ENCODE data around the gene EFCAB6.

EFCAB6 gene

DNA sequence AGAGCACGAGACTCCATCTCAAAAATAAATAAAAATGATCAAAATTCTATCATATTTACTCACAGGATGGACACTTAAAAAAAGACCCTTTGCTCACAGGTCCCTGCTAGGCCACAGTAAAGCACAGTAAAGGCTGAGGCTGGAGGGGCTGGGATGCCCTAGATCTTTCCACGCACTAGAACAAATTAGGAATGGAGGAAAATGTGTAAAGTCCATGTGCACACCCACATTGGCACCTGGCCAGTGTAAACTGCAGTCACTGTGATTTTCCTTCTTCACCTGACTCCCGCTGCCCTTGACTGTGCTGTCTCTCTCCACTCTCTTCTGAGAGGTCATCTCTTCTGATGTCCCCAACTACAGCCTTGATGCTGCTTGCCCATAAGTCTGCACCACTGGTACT is 195.5 kb downstream of the EFCAB6 start:
- TF ChIP-seq, protein P1, sequence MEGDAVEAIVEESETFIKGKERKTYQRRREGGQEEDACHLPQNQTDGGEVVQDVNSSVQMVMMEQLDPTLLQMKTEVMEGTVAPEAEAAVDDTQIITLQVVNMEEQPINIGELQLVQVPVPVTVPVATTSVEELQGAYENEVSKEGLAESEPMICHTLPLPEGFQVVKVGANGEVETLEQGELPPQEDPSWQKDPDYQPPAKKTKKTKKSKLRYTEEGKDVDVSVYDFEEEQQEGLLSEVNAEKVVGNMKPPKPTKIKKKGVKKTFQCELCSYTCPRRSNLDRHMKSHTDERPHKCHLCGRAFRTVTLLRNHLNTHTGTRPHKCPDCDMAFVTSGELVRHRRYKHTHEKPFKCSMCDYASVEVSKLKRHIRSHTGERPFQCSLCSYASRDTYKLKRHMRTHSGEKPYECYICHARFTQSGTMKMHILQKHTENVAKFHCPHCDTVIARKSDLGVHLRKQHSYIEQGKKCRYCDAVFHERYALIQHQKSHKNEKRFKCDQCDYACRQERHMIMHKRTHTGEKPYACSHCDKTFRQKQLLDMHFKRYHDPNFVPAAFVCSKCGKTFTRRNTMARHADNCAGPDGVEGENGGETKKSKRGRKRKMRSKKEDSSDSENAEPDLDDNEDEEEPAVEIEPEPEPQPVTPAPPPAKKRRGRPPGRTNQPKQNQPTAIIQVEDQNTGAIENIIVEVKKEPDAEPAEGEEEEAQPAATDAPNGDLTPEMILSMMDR (IDR thresholded peaks at IDR 0.05; ENCODE audit: extremely low read depth, missing control alignments), result no peak
- no peak for DNase-seq (ENCODE audit: low spot score)

DNA sequence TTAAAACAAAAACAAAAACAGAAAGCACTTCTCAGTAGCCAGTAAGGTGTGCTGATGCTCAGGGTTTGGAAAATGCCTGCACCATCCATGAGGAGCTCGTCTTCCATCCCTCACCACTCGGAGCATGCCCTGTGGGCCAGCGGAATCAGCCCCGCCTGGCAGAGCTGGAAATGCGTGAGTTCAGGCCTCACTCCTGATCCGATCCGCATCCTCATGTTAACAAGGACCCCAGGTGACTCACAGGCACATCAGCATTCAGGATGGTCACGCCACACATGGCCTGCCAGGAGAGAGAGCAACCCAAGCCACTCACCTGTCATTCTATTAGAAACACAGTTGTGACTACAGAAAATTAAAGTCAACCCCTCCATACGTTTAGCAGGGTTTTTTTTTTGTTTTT is 211.8 kb downstream of the EFCAB6 start:
- TF ChIP-seq, protein P1 (IDR thresholded peaks at IDR 0.05; ENCODE audit: extremely low read depth, missing control alignments), result no peak
- no peak for DNase-seq (ENCODE audit: low spot score)

DNA sequence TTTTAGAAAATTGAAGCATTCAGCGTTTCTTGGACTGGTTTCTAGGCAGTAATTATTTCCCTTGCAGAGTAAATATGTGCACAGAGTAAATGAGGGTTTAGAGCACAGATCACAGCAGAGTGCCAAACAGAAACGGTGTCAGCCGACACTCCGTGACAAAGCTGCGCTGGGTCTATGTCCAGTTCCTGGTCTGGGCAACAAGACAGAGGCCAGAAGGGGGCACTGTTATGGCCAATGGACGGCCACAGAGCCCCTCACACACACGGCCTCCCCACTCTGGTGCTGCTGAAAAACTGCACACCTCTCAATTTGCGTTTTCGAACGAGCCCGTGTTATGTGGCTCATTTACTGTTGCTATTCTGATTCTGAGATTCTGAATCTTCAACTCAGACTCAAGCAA is 219.6 kb downstream of the EFCAB6 start:
- DNase-seq (ENCODE audit: low spot score), result no peak
- TF ChIP-seq, protein P1 (IDR thresholded peaks at IDR 0.05; ENCODE audit: extremely low read depth, missing control alignments), result no peak

DNA sequence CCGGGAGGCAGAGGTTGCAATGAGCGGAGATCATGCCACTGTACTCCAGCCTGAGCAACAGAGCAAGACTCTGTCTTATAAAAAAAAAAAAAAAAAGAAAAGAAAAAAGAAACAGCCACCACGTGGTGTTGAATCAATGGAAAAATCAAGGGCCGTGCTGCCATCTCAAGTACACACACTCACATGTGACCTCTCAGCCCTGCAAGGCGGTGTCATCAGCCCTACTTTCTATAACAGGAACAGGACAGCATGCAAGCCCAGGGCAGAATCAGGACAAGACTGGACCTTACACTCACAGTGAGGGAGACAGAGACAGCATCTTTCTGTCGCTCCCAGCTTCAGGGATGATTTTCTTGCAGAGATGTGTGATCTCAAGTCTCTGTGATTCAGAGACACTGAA is 220.7 kb downstream of the EFCAB6 start:
- DNase-seq (ENCODE audit: low spot score), result no peak
- TF ChIP-seq, protein P1 (IDR thresholded peaks at IDR 0.05; ENCODE audit: extremely low read depth, missing control alignments), result no peak

DNA sequence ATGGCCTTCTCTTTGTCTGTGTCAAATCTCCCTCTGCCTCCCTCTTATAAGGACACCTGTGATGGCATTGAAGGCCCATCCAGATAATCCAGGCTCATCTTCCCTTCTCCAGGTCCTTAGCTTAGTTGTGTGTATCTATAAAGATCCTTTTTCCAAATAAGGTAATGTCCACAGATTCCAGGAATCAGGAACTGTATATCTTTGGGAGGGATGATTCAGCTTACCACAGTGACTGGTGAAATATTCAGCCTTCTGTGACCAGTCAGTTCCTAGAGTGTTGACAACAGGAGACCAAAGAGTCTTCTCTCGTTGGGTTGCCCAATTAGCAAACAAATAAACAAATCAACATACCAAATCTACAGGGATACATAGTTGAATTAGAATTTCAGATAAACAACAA is 224.5 kb downstream of the EFCAB6 start:
- DNase-seq (ENCODE audit: low spot score), result no peak
- TF ChIP-seq, protein P1 (IDR thresholded peaks at IDR 0.05; ENCODE audit: extremely low read depth, missing control alignments), result no peak

DNA sequence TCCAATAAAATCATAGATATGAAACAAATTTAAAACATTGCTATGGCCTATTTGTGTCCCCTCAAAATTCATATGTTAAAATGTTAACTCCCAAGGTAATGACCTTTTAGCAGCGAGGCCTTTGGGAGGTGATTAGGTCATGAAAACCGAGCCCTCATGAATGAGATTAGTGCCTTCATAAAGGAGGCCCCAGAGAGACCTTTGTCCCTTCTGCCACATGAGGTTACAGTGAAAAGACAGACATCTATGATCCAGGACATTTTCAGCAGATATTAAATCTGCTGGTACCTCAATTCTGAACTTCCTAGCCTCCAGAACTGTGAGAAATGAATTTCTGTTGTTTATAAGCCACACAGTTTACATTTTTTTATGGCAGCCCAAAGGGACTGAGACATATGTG is 228.6 kb downstream of the EFCAB6 start:
- DNase-seq (ENCODE audit: low spot score), result no peak
- TF ChIP-seq, protein P1 (IDR thresholded peaks at IDR 0.05; ENCODE audit: extremely low read depth, missing control alignments), result no peak

DNA sequence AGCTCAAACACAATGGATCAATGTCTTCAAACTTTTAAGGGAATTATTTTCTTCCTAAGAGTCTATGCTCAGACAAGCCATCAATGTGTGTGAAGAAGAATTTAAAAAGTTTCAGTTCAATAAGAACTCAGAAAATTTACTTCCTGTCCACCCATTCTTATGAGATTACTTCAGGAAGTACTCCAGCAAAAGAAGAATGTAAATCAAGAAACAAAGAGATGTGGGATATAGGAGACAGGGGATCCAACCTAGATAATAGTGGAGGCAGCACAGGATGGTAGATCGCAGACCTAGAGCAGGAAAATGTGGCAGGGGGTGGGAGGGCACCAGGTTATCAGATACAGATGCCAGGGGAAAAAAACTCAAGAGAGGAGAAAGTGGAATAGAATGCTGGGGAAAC is 229.7 kb downstream of the EFCAB6 start:
- TF ChIP-seq, protein P1 (IDR thresholded peaks at IDR 0.05; ENCODE audit: extremely low read depth, missing control alignments), result no peak
- DNase-seq (ENCODE audit: low spot score), result no peak

Measured in GM20000 (cell line).